ENCODE results near the gene PBRM1. TPM values are rescaled to one million over a fixed set of nuclear protein-coding genes. Genes with fewer than 3 reads are reported as not detected.
A peak's percentile ranks its signal among the peaks of the same experiment; 100 is the strongest.

Gene PBRM1
- total RNA-seq, 3 donors from 2014 or later (not counting 1 experiment from before 2014, with no cell fraction given), result 70.2 to 79.7 (median 76.6) TPM

DNA sequence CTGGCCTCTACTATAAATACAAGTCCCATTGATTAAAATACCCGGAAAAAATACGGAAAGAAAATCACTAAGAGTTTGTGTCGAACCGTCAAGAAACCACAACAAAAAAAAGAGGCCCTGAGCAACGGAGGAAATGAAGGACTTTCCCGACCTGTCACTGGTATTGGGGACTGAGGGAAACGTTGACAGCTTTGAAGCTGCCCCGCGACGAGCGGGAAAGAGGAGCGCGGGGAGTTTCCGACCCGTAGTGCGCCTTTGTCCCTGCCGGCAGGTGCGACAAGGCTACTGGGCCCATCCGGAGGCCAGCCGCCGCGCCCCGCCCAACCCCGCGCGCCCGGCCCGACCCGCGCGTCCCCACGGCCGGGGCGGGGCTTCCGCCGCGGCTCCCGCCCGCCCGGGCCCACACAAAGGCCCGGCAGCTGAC is 416 bp downstream of the PBRM1 start:
- peaks cover 15% of the 10 kb centered on the region for H3K36me3 Mint-ChIP-seq
- H3K4me1 Mint-ChIP-seq, result peaks cover 33 to 35% of the 10 kb centered on the region in 2 donors

GRCh38 chr3:52684184-52684583 is 1.5 kb downstream of the PBRM1 start:
- no peak overlapping the region for H3K4me3 ChIP-seq (ENCODE audit: low read length)
- no peak for ATAC-seq
- no peaks in the 10 kb centered on the region for H3K27me3 Mint-ChIP-seq (ENCODE audit: low read depth in 2 of 2)
- DNase-seq, result no peak
- peaks cover 37 to 40% of the 10 kb centered on the region in 2 donors for H3K4me1 Mint-ChIP-seq
- no peak for TF ChIP-seq CTCF (IDR thresholded peaks at IDR 0.05)
- H3K36me3 ChIP-seq (ENCODE audit: control insufficient read depth, insufficient read depth, low read length), result peaks cover 41% of the 10 kb centered on the region
- H3K27ac ChIP-seq (ENCODE audit: low read length), result no peak overlapping the region
- H3K9me3 Mint-ChIP-seq, result no peaks in the 10 kb centered on the region
- peak overlapping the region; percentile 89 for H3K4me3 Mint-ChIP-seq
- no peaks in the 10 kb centered on the region for H3K9me3 ChIP-seq (ENCODE audit: control insufficient read depth, insufficient read depth, low read length)
- peaks cover 10% of the 10 kb centered on the region for H3K4me1 ChIP-seq (ENCODE audit: control insufficient read depth, insufficient read depth, low read length)
- WGBS (ENCODE audit: insufficient coverage), result no CpG with 5 or more reads among the region's 5 CpGs
- peak overlapping the region; percentile 93 to 98 for H3K27ac Mint-ChIP-seq
- intact Hi-C loops (cut with micrococcal nuclease), result no loop called here
- peaks cover 15% of the 10 kb centered on the region for H3K36me3 Mint-ChIP-seq
- H3K27me3 ChIP-seq (ENCODE audit: control insufficient read depth, insufficient read depth, low read length), result no peaks in the 10 kb centered on the region

More for the DNA sequence above, 416 bp downstream of the PBRM1 start:
- no peak for TF ChIP-seq CTCF (IDR thresholded peaks at IDR 0.05)
- Histone ChIP-seq H3K36me3 (ENCODE audit: control insufficient read depth, insufficient read depth, low read length) (peaks cover 43% of the 10 kb centered on the region), H3K27me3 (ENCODE audit: control insufficient read depth, insufficient read depth, low read length) (no peaks in the 10 kb centered on the region), H3K9me3 (ENCODE audit: control insufficient read depth, insufficient read depth, low read length) (no peaks in the 10 kb centered on the region), H3K4me1 (ENCODE audit: control insufficient read depth, insufficient read depth, low read length) (peaks cover 10% of the 10 kb centered on the region), H3K27ac (ENCODE audit: low read length) (peak overlapping the region; percentile 93), H3K4me3 (ENCODE audit: low read length) (peak overlapping the region; percentile 69)
- H3K27me3 Mint-ChIP-seq (ENCODE audit: low read depth in 2 of 2), result no peaks in the 10 kb centered on the region
- peak overlapping the region; percentile 89 for H3K4me3 Mint-ChIP-seq
- intact Hi-C loops (cut with micrococcal nuclease), result loop anchor here (1.0 kb wide), 1 partner anchor 21 kb away; the partner anchor contains the start of gene SPCS1
- 0% methylated on average over 41 of the region's 41 CpGs for WGBS (ENCODE audit: insufficient coverage)
- no peaks in the 10 kb centered on the region for H3K9me3 Mint-ChIP-seq
- ATAC-seq (peak; percentile 71 to 87 (median 75)), DNase-seq (peak; percentile 77 to 91)
- peak overlapping the region; percentile 93 to 98 for H3K27ac Mint-ChIP-seq

DNA sequence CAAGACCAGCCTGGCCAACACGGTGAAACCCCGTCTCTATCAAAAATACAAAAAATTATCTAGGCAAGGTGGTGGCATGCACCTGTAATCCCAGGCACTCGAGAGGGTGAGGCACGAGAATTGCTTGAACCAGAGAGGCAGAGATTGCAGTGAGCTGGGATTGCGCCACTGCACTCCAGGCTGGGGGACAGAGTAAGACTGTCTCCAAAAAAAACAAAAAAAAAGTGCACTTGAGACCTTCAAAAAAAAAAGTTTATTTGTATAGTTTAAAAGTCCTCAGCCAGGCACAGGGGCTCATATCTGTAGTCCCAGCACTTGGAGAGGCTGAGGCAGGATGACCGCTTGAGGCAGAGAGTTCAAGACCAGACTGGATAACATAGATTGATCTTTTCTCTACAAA is 2.1 kb downstream of the PBRM1 start:
- Histone ChIP-seq H3K9me3 (ENCODE audit: control insufficient read depth, insufficient read depth, low read length) (no peaks in the 10 kb centered on the region), H3K4me3 (ENCODE audit: low read length) (no peak overlapping the region), H3K27ac (ENCODE audit: low read length) (no peak overlapping the region), H3K4me1 (ENCODE audit: control insufficient read depth, insufficient read depth, low read length) (peaks cover 10% of the 10 kb centered on the region), H3K27me3 (ENCODE audit: control insufficient read depth, insufficient read depth, low read length) (no peaks in the 10 kb centered on the region), H3K36me3 (ENCODE audit: control insufficient read depth, insufficient read depth, low read length) (peaks cover 41% of the 10 kb centered on the region)
- Mint-ChIP-seq H3K4me1 (peaks cover 43 to 45% of the 10 kb centered on the region in 2 donors), H3K36me3 (peaks cover 15% of the 10 kb centered on the region), H3K9me3 (no peaks in the 10 kb centered on the region), H3K4me3 (no peak overlapping the region), H3K27ac (peak overlapping the region; percentile 93 to 98), H3K27me3 (ENCODE audit: low read depth in 2 of 2) (no peaks in the 10 kb centered on the region)
- no peak for DNase-seq
- 88% methylated on average over 6 of the region's 6 CpGs for WGBS (ENCODE audit: insufficient coverage)
- intact Hi-C loops (cut with micrococcal nuclease), result no loop called here
- no peak for TF ChIP-seq CTCF (IDR thresholded peaks at IDR 0.05)
- no peak for ATAC-seq

- DNase-seq (peak in 1 of 2 donors; percentile 14), ATAC-seq (no peak)
- Histone ChIP-seq H3K4me1 (ENCODE audit: control insufficient read depth, insufficient read depth, low read length) (peaks cover 10% of the 10 kb centered on the region), H3K27ac (ENCODE audit: low read length) (no peak overlapping the region), H3K27me3 (ENCODE audit: control insufficient read depth, insufficient read depth, low read length) (no peaks in the 10 kb centered on the region), H3K36me3 (ENCODE audit: control insufficient read depth, insufficient read depth, low read length) (peaks cover 36% of the 10 kb centered on the region), H3K4me3 (ENCODE audit: low read length) (no peak overlapping the region), H3K9me3 (ENCODE audit: control insufficient read depth, insufficient read depth, low read length) (no peaks in the 10 kb centered on the region)
- no peaks in the 10 kb centered on the region for H3K27me3 Mint-ChIP-seq (ENCODE audit: low read depth in 2 of 2)
- peaks cover 21% of the 10 kb centered on the region for H3K36me3 Mint-ChIP-seq
- H3K4me3 Mint-ChIP-seq, result no peak overlapping the region
- peak overlapping the region; percentile 39 to 77 for H3K27ac Mint-ChIP-seq
- intact Hi-C loops (cut with micrococcal nuclease), result no loop called here
- TF ChIP-seq CTCF (IDR thresholded peaks at IDR 0.05), result no peak
- H3K4me1 Mint-ChIP-seq, result peaks cover 43 to 45% of the 10 kb centered on the region in 2 donors
- no peaks in the 10 kb centered on the region for H3K9me3 Mint-ChIP-seq
These were observed 3.7 kb downstream of the PBRM1 start for GRCh38 chr3:52682016-52682415.

Measured in natural killer cell (primary cell).